DOHH2 (cell line): ENCODE data around the gene RPTOR.

Experiments used
- H3F3A ChIP-seq: fragments of 200-600 bp; sonication (generic), shearing (Covaris generic); 2 replicates; pipeline ENCODE4 v1.6.0; 2016; ENCODE audit warnings: antibody characterized with exemption, mild to moderate bottlenecking; ENCODE audit not compliant: control insufficient read depth, insufficient read depth
- H3K27ac ChIP-seq: fragments of 200-600 bp; sonication (generic); 2 replicates; pipeline ENCODE4 v1.5.1; 2014; ENCODE audit warnings: low read depth, mild to moderate bottlenecking, low read length, moderate library complexity
- H3K27me3 ChIP-seq: fragments of 200-600 bp; sonication (generic); 2 replicates; pipeline ENCODE4 v1.6.1; 2014; ENCODE audit warnings: mild to moderate bottlenecking, low read length, mixed read lengths; ENCODE audit not compliant: control insufficient read depth
- H3K36me3 ChIP-seq: fragments of 200-600 bp; sonication (generic); 2 replicates; pipeline ENCODE4 v1.6.1; 2014; ENCODE audit warnings: mild to moderate bottlenecking, low read length, moderate library complexity, mixed read lengths; ENCODE audit not compliant: control insufficient read depth
- H3K4me1 ChIP-seq: fragments of 200-600 bp; sonication (generic); 2 replicates; pipeline ENCODE4 v1.6.1; 2014; ENCODE audit warnings: mild to moderate bottlenecking, low read length, mixed read lengths; ENCODE audit not compliant: control insufficient read depth
- H3K4me2 ChIP-seq: fragments of 200-600 bp; sonication (generic); 2 replicates; pipeline ENCODE4 v1.6.0; 2014; ENCODE audit warnings: mild to moderate bottlenecking, low read length, moderate library complexity
- H3K4me3 ChIP-seq: fragments of 200-600 bp; sonication (generic); 2 replicates; pipeline ENCODE4 v1.5.1; 2014; ENCODE audit warnings: mild to moderate bottlenecking, low read length, mixed read lengths
- H3K79me2 ChIP-seq: fragments of 200-600 bp; sonication (generic); 2 replicates; pipeline ENCODE4 v1.6.1; 2014; ENCODE audit warnings: mild to moderate bottlenecking, low read length, mixed read lengths; ENCODE audit not compliant: control insufficient read depth
- H3K9me2 ChIP-seq: fragments of 200-600 bp; sonication (generic); replicated peaks from 2 replicates; pipeline ENCODE4 v1.6.1; 2014; ENCODE audit warnings: mild to moderate bottlenecking, low read length, mixed read lengths; ENCODE audit not compliant: control insufficient read depth
- H3K9me3 ChIP-seq: fragments of 200-600 bp; sonication (generic); 2 replicates; pipeline ENCODE4 v1.6.1; 2014; ENCODE audit warnings: antibody characterized with exemption, low read length, mixed read lengths; ENCODE audit not compliant: control insufficient read depth, insufficient read depth
- H4K20me1 ChIP-seq: fragments of 200-600 bp; sonication (generic); 2 replicates; pipeline ENCODE4 v1.6.0; 2014; ENCODE audit warnings: low read depth, mild to moderate bottlenecking, antibody characterized with exemption, low read length, moderate library complexity; ENCODE audit not compliant: control insufficient read depth, insufficient read depth
- CTCF ChIP-seq: fragments of 200-600 bp; sonication (generic); IDR thresholded peaks from one replicate; pipeline ENCODE4 v1.5.1; 2014; ENCODE audit warnings: antibody characterized with exemption, mild to moderate bottlenecking, low read depth, low read length; ENCODE audit not compliant: poor library complexity, severe bottlenecking
- EZH2phosphoT487 ChIP-seq: fragments of 200-600 bp; sonication (generic); IDR thresholded peaks from 2 replicates; pipeline ENCODE4 v1.6.1; 2017; ENCODE audit warnings: borderline replicate concordance, mild to moderate bottlenecking, antibody characterized with exemption, low read length, moderate library complexity, mixed read lengths

Gene RPTOR

GRCh38 chr17:80976701-80977100, 432.1 kb downstream of the RPTOR start:
- Histone ChIP-seq H3K9me3 (no peaks in the 10 kb centered on the region), H3K79me2 (no peaks in the 10 kb centered on the region), H3K36me3 (no peaks in the 10 kb centered on the region), H3K4me1 (no peaks in the 10 kb centered on the region), H3K27ac (no peak overlapping the region), H3F3A (no peaks in the 10 kb centered on the region), H4K20me1 (no peaks in the 10 kb centered on the region), H3K27me3 (no peaks in the 10 kb centered on the region), H3K4me3 (no peak overlapping the region), H3K9me2 (no peaks in the 10 kb centered on the region), H3K4me2 (no peak overlapping the region)
- TF ChIP-seq EZH2phosphoT487: no peak
- TF ChIP-seq CTCF: no peak

- 0 out of 2 replicates have a peak, but pooled peaks cover 4% of the 10 kb centered on the region for H3K27me3 ChIP-seq
- H3K27ac ChIP-seq: no peak overlapping the region
- no peak overlapping the region for H3K4me3 ChIP-seq
- H3F3A ChIP-seq: no peaks in the 10 kb centered on the region
- no peaks in the 10 kb centered on the region for H3K4me1 ChIP-seq
- TF ChIP-seq CTCF (no peak), EZH2phosphoT487 (no peak)
- H3K9me3 ChIP-seq: no peaks in the 10 kb centered on the region
- H3K4me2 ChIP-seq: no peak overlapping the region
- no peaks in the 10 kb centered on the region for H3K9me2 ChIP-seq
- no peaks in the 10 kb centered on the region for H3K79me2 ChIP-seq
- no peaks in the 10 kb centered on the region for H4K20me1 ChIP-seq
- H3K36me3 ChIP-seq: no peaks in the 10 kb centered on the region
Observed at GRCh38 chr17:80977172-80977571, 432.5 kb downstream of the RPTOR start.

GRCh38 chr17:80978499-80979497, 434.2 kb downstream of the RPTOR start:
- Histone ChIP-seq H3K4me3 (no peak overlapping the region), H4K20me1 (no peaks in the 10 kb centered on the region), H3K79me2 (no peaks in the 10 kb centered on the region), H3K9me2 (no peaks in the 10 kb centered on the region), H3K4me1 (no peaks in the 10 kb centered on the region), H3K36me3 (no peaks in the 10 kb centered on the region), H3K9me3 (no peaks in the 10 kb centered on the region), H3K27me3 (0 out of 2 replicates have a peak, but pooled peaks cover 4% of the 10 kb centered on the region), H3K4me2 (no peak overlapping the region), H3F3A (no peaks in the 10 kb centered on the region), H3K27ac (no peak overlapping the region)
- no peak for TF ChIP-seq CTCF
- TF ChIP-seq EZH2phosphoT487: no peak
